T-cell (primary cell): ENCODE measurements around the gene KCNE1. TPM values are rescaled to one million over a fixed set of nuclear protein-coding genes. Genes with fewer than 3 reads are reported as not detected.
A peak's percentile ranks its signal among the peaks of the same experiment; 100 is the strongest.
"Not testable (repeated sequence)": the region's sequence is repeated elsewhere in the genome, so short reads cannot be mapped to it uniquely, and the experiment has no call there.

Source experiments
- ATAC-seq, 4 experiments: fragments of 200-7000 bp in 3 of 4; fragments of 150-1000 bp in 1 of 4; cut with Tn5 transposase; replicated peaks in 1 of 4; 1 replicate in 3 of 4; 2 replicates in 1 of 4; pipeline ENCODE4 v1.10.0; 2021; ENCODE audit warnings: moderate library complexity in 3 of 4, mild to moderate bottlenecking in 2 of 4, moderate number of reproducible peaks in 1 of 4
- CTCF ChIA-PET, 2 donors: fragments of 300-600 bp; sonication (Branson Sonifier 250); formaldehyde crosslinking; loops; one replicate each; lab custom pipeline; 2022; ENCODE audit warnings: antibody characterized with exemption in 2 of 2; lab: Charles Lee
- POLR2A ChIA-PET, 2 donors: fragments of 300-600 bp; sonication (Branson Sonifier 250); formaldehyde crosslinking; loops; one replicate each; lab custom pipeline; 2022; ENCODE audit warnings: antibody characterized with exemption in 2 of 2; lab: Charles Lee
- DNase-seq, 35 experiments: peaks; one replicate each; pipeline versions ENCODE4 v3.0.0 to v3.0.0-alpha.2; 2013 to 2023
- H3K27ac ChIP-seq: one replicate; pipeline ENCODE4 v1.5.1; 2013; ENCODE audit warnings: low read length
- H3K27me3 ChIP-seq, 2 experiments: replicated peaks in 1 of 2; 1 replicate in 1 of 2; 2 replicates in 1 of 2; pipeline versions ENCODE4 v1.6.1 to v1.7.0; 2013; ENCODE audit warnings: low read length in 1 of 2, mixed read lengths in 1 of 2; ENCODE audit not compliant: control insufficient read depth in 2 of 2, insufficient read depth in 2 of 2; ENCODE audit errors: extremely low read depth in 1 of 2
- H3K36me3 ChIP-seq, 2 donors: 1 replicate in 1 of 2; 2 replicates in 1 of 2; pipeline versions ENCODE4 v1.6.1 to v1.7.0; 2013; ENCODE audit warnings: low read length in 1 of 2; ENCODE audit not compliant: control insufficient read depth in 2 of 2, insufficient read depth in 1 of 2; ENCODE audit errors: extremely low read depth in 1 of 2
- H3K4me1 ChIP-seq, 2 experiments: 1 replicate in 1 of 2; 2 replicates in 1 of 2; pipeline versions ENCODE4 v1.6.1 to v1.7.0; 2013; ENCODE audit warnings: low read length in 2 of 2, mixed read lengths in 1 of 2; ENCODE audit not compliant: insufficient read depth in 2 of 2, control insufficient read depth in 1 of 2; ENCODE audit errors: extremely low read depth in 1 of 2
- H3K4me3 ChIP-seq, 2 donors: 1 replicate in 1 of 2; 2 replicates in 1 of 2; pipeline versions ENCODE4 v1.5.1 to v1.7.0; 2013; ENCODE audit warnings: mild to moderate bottlenecking in 2 of 2, low read length in 1 of 2, moderate library complexity in 1 of 2; ENCODE audit not compliant: control insufficient read depth in 1 of 2; ENCODE audit errors: extremely low read depth in 1 of 2
- H3K9me3 ChIP-seq: 2 replicates; pipeline ENCODE4 v1.7.0; 2013
- H3K27ac Mint-ChIP-seq, 2 donors: one replicate each; pipeline ENCODE4 v1.8.0; 2020 to 2021; ENCODE audit warnings: mild to moderate bottlenecking in 2 of 2, mixed read lengths in 2 of 2
- H3K27me3 Mint-ChIP-seq, 2 donors: one replicate each; pipeline ENCODE4 v1.8.0; 2021 to 2022; ENCODE audit warnings: mixed read lengths in 2 of 2
- H3K36me3 Mint-ChIP-seq: one replicate; pipeline ENCODE4 v1.8.0; 2021; ENCODE audit warnings: mixed read lengths
- H3K4me1 Mint-ChIP-seq, 3 donors: one replicate each; pipeline ENCODE4 v1.8.0; 2020 to 2022; ENCODE audit warnings: mixed read lengths in 3 of 3, mild to moderate bottlenecking in 1 of 3
- H3K4me3 Mint-ChIP-seq, 3 donors: one replicate each; pipeline ENCODE4 v1.8.0; 2020 to 2022; ENCODE audit warnings: mild to moderate bottlenecking in 3 of 3, mixed read lengths in 3 of 3, moderate library complexity in 3 of 3
- H3K9me3 Mint-ChIP-seq, 3 donors: one replicate each; pipeline ENCODE4 v1.8.0; 2020 to 2022; ENCODE audit warnings: mixed read lengths in 3 of 3
- WGBS: methylation state at CpG from one replicate; pipeline ENCODE4 v1.1.5; 2013; ENCODE audit warnings: missing lambda C conversion rate; ENCODE audit not compliant: insufficient coverage; 5-methylcytosine and 5-hydroxymethylcytosine counted together
- total RNA-seq, 35 experiments: library from RNA in 6 of 35; stranded (reverse) in 6 of 35; fragments of 120-200 nt in 1 of 35; gene quantifications; one replicate each; pipeline versions ENCODE4 v1.2.1 to v1.2.4 and lab custom pipeline; 2013 to 2026

KCNE1 gene
- total RNA-seq, 5 donors from 2014 or later (not counting 1 experiment from before 2014, with no cell fraction given) = 0.20 to 0.39 (median 0.32) TPM; not detected in 2

DNA sequence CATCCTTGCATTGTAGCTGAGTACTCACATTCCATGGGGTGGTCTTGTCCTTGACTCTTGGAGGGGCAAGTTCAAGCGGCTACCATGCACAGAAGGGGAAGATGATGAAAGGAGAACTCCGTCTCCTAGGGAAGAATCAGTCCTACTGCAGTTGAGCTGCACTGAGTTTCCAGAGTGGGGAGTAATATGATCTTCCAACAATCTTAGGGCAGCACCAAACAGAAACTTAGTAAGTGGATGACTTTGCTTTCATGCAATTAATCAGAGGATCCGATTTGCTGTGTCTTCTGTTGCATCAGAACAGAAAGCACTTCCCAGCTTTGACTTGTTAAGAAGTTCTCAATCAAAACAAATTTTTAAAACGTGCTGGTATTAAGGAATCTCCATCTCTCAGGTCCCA, 88.2 kb downstream of the KCNE1 start, which contains the start of gene SMIM34:
TSS of gene SMIM34 (minus strand) at position 147 of the 400 bp plus-strand sequence. CDS start at position 35, 112 bp downstream.
- H3K9me3 ChIP-seq, H3K4me3 ChIP-seq, H3K27ac Mint-ChIP-seq, H3K36me3 ChIP-seq, POLR2A ChIA-PET, H3K4me3 Mint-ChIP-seq, H3K27ac ChIP-seq, H3K27me3 ChIP-seq, H3K9me3 Mint-ChIP-seq, CTCF ChIA-PET, DNase-seq, H3K27me3 Mint-ChIP-seq, H3K36me3 Mint-ChIP-seq, H3K4me1 Mint-ChIP-seq, H3K4me1 ChIP-seq, ATAC-seq: not testable (repeated sequence)
- no CpG with 5 or more reads among the region's 4 CpGs for WGBS

DNA sequence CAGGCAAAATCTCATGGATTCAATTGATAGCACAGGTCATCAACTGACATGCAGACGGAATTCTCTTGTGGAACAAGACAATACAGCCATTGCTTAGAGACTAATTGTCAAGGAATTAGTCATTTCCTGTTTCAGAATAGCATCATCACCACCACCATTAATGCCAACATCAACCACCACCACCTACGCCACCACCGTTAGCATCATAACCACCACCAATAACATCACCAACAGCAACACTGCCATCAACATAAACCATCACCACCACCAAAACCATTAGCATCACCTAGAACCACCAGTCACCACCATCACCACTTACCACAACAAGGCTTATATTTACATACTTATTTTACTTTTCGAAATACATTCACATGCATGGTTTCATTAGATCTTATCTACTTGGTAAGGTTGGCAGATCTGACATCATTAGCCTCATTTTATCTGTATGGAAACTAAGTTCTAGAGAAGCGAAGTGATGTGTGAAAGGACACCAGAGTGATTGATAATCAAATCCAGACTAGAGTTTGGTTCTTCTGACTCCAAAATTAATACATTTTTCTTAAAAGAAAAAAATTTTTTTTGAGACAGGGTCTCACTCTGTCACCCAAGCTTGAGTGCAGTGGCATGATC, 94.4 kb downstream of the KCNE1 start:
- WGBS = no CpG with 5 or more reads among the region's 5 CpGs

DNA sequence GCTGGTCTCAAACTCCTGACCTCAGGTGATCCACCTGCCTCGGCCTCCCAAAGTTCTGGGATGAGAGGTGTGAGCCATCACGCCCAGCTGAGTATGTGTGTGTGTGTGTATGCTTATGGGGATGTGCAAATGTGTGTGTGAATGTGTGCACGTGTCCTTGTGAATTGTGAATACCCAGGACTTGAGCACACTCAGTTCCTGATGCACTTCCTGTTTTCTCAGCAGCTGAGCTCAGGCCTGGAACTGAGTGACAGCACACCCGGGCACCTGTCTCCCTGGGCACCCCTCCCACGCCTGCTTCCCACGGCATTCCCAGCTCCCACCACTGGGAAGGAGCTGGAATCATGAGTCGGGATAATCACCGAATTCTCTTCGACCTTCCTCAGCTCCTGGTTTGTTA, 104.7 kb downstream of the KCNE1 start:
- H3K9me3 Mint-ChIP-seq, H3K4me3 ChIP-seq, H3K4me1 Mint-ChIP-seq, H3K4me3 Mint-ChIP-seq, H3K27ac Mint-ChIP-seq, H3K9me3 ChIP-seq, H3K27me3 ChIP-seq, ATAC-seq, H3K27me3 Mint-ChIP-seq, H3K4me1 ChIP-seq, H3K36me3 Mint-ChIP-seq, DNase-seq, CTCF ChIA-PET, H3K36me3 ChIP-seq, H3K27ac ChIP-seq, POLR2A ChIA-PET: not testable (repeated sequence)
- no CpG with 5 or more reads among the region's 9 CpGs for WGBS

More for the DNA sequence above, 94.4 kb downstream of the KCNE1 start:
- H3K9me3 ChIP-seq, H3K4me1 ChIP-seq, H3K36me3 ChIP-seq, H3K27me3 ChIP-seq, DNase-seq, H3K27ac ChIP-seq, H3K4me3 ChIP-seq, H3K4me3 Mint-ChIP-seq, H3K9me3 Mint-ChIP-seq, ATAC-seq, POLR2A ChIA-PET, H3K27me3 Mint-ChIP-seq, H3K36me3 Mint-ChIP-seq, H3K4me1 Mint-ChIP-seq, CTCF ChIA-PET, H3K27ac Mint-ChIP-seq: not testable (repeated sequence)

DNA sequence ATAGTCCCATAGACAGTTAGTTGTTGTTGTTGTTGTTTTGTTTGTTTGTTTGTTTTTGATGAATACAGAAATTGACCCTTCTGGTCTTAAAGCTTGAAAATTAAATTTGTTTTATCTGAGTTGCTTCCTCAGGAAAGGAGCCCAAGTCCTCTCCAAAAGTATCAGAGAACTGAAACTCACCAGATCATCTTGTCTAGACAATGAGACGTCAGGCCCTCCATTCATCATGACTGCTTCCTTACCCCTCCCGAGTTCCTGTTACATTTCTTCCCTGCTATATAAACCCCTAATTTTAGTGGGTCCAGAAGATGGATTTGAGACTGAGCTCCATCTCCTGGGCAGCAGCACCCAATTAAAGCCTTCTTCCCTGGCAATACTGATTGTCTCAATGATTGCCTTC, 105.3 kb downstream of the KCNE1 start:
- H3K4me1 ChIP-seq, H3K36me3 Mint-ChIP-seq, H3K27me3 Mint-ChIP-seq, H3K4me3 ChIP-seq, H3K4me3 Mint-ChIP-seq, H3K27me3 ChIP-seq, H3K27ac Mint-ChIP-seq, DNase-seq, H3K9me3 ChIP-seq, H3K9me3 Mint-ChIP-seq, H3K36me3 ChIP-seq, H3K4me1 Mint-ChIP-seq, CTCF ChIA-PET, POLR2A ChIA-PET, H3K27ac ChIP-seq, ATAC-seq: not testable (repeated sequence)
- no CpG with 5 or more reads among the region's 2 CpGs for WGBS

DNA sequence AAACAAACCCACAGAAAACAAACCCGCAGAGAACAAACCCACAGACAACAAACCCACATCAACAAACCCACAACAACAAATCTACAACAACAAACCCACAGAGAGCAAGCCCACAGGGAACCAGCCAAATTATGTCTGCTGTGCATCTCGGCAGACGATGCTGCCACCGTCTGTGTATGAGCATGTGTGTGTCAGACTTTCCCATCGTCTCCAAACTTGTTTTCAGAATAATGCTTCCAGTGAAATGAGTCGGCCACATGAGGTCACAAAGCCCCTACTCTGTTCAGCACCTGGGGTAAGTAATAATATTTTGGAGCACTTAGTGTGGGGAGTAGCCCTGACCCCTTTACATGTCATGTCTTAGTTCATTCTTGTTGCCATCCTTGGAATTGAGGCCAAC, 105.9 kb downstream of the KCNE1 start:
- DNase-seq, H3K4me1 Mint-ChIP-seq, H3K9me3 ChIP-seq, H3K9me3 Mint-ChIP-seq, H3K27me3 ChIP-seq, CTCF ChIA-PET, POLR2A ChIA-PET, H3K4me1 ChIP-seq, H3K27ac Mint-ChIP-seq, H3K4me3 ChIP-seq, H3K4me3 Mint-ChIP-seq, H3K36me3 Mint-ChIP-seq, H3K27me3 Mint-ChIP-seq, H3K36me3 ChIP-seq, H3K27ac ChIP-seq: not testable (repeated sequence)
- WGBS = no CpG with 5 or more reads among the region's 6 CpGs
- ATAC-seq = peak in 1 of 4 experiments; percentile 62

DNA sequence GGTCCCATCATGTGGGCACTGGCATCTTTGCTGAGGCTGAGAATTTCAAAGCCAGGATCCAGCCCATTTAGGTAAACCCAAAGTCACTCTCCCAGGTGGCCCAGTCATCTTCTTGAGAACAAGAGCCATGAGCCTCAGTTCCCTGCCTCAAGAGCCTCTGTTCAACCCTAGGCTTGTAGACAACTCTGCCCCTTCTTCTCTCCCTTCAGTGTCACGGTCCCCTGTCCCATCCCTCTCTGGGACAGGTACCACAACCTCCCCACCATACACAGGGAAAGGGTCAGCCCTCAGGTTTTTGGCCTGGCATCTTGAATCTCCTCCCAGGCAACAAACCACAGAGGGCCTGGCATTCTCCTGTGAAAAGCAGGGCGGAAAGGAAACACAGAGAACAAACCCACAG, 106.3 kb downstream of the KCNE1 start:
- H3K27ac Mint-ChIP-seq, CTCF ChIA-PET, H3K36me3 ChIP-seq, DNase-seq, H3K27me3 Mint-ChIP-seq, H3K27me3 ChIP-seq, H3K4me1 ChIP-seq, H3K4me3 Mint-ChIP-seq, H3K4me1 Mint-ChIP-seq, H3K9me3 ChIP-seq, H3K9me3 Mint-ChIP-seq, H3K4me3 ChIP-seq, POLR2A ChIA-PET, H3K27ac ChIP-seq, H3K36me3 Mint-ChIP-seq: not testable (repeated sequence)
- no CpG with 5 or more reads among the region's 2 CpGs for WGBS
- peak in 1 of 4 experiments; percentile 35 for ATAC-seq

DNA sequence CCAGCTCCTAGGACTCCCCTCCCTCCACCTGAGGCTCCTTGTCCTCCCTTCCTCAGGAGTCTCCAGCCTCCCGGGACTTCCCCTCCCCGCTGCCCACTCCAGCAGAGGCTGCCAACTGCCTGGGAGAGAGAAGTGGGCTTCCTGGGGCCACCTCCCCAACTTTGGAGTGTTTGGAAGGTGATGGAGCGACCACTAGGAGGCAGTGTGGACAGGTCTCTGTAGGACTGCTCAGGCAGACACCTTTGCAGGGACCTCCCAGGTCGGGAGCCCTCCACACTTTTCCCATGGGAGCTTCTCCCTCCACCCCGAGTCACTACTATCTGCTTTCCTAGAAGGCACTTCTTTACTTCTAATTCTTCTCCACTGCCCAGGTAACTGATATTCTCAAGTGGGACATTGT, 107.3 kb downstream of the KCNE1 start:
- ATAC-seq, H3K9me3 Mint-ChIP-seq, H3K4me1 ChIP-seq, H3K27ac ChIP-seq, H3K4me3 Mint-ChIP-seq, POLR2A ChIA-PET, H3K36me3 ChIP-seq, H3K4me3 ChIP-seq, H3K9me3 ChIP-seq, H3K27me3 ChIP-seq, H3K36me3 Mint-ChIP-seq, H3K27me3 Mint-ChIP-seq, H3K27ac Mint-ChIP-seq, CTCF ChIA-PET, DNase-seq, H3K4me1 Mint-ChIP-seq: not testable (repeated sequence)
- no CpG with 5 or more reads among the region's 5 CpGs for WGBS
